ENCODE results near the gene ADCY1.

- no peak for TF ChIP-seq POLR2A (IDR thresholded peaks at IDR 0.05)
- no peak for TF ChIP-seq CTCF (IDR thresholded peaks at IDR 0.05)
These were observed 121.3 kb downstream of the ADCY1 start for GRCh38 chr7:45695249-45695995.

Measured in Peyer's patch (tissue), 4 donors.